Natural killer cell (primary cell): ENCODE data around the gene DUOXA1. TPM values are rescaled to one million over a fixed set of nuclear protein-coding genes. Genes with fewer than 3 reads are reported as not detected.

ENCODE experiments used
- ATAC-seq, 3 donors: fragments of 150-1000 bp in 2 of 3; fragments of 200-7000 bp in 1 of 3; cut with Tn5 transposase; 1 replicate in 1 of 3; 2 replicates in 2 of 3; pipeline ENCODE4 v1.10.0; 2021; ENCODE audit warnings: mild to moderate bottlenecking in 2 of 3, moderate library complexity in 2 of 3
- DNase-seq, 2 donors: peaks; one replicate each; pipeline versions ENCODE4 v3.0.0 to v3.0.0-alpha.2; 2013 to 2021; ENCODE audit warnings: mixed read lengths in 1 of 2
- H3K27ac ChIP-seq: one replicate; pipeline ENCODE4 v1.5.1; 2013; ENCODE audit warnings: mild to moderate bottlenecking, low read length
- H3K27me3 ChIP-seq: one replicate; pipeline ENCODE4 v1.6.1; 2013; ENCODE audit warnings: low read length; ENCODE audit not compliant: control insufficient read depth, insufficient read depth
- H3K36me3 ChIP-seq: one replicate; pipeline ENCODE4 v1.6.1; 2013; ENCODE audit warnings: low read length; ENCODE audit not compliant: control insufficient read depth, insufficient read depth
- H3K4me1 ChIP-seq: one replicate; pipeline ENCODE4 v1.6.1; 2013; ENCODE audit warnings: low read length; ENCODE audit not compliant: control insufficient read depth, insufficient read depth
- H3K4me3 ChIP-seq: one replicate; pipeline ENCODE4 v1.5.1; 2013; ENCODE audit warnings: low read length
- H3K9me3 ChIP-seq: one replicate; pipeline ENCODE4 v1.6.1; 2013; ENCODE audit warnings: low read length; ENCODE audit not compliant: control insufficient read depth, insufficient read depth
- H3K27ac Mint-ChIP-seq, 2 donors: one replicate each; pipeline ENCODE4 v1.8.0; 2022; ENCODE audit warnings: mild to moderate bottlenecking in 2 of 2, mixed read lengths in 2 of 2, moderate library complexity in 1 of 2
- H3K27me3 Mint-ChIP-seq, 2 donors: one replicate each; pipeline ENCODE4 v1.8.0; 2022; ENCODE audit warnings: low read depth in 2 of 2, mixed read lengths in 2 of 2
- H3K36me3 Mint-ChIP-seq: one replicate; pipeline ENCODE4 v1.8.0; 2022; ENCODE audit warnings: mixed read lengths
- H3K4me1 Mint-ChIP-seq, 2 donors: one replicate each; pipeline ENCODE4 v1.8.0; 2022; ENCODE audit warnings: mixed read lengths in 2 of 2
- H3K4me3 Mint-ChIP-seq: one replicate; pipeline ENCODE4 v1.8.0; 2022; ENCODE audit warnings: mild to moderate bottlenecking, moderate library complexity, mixed read lengths
- H3K9me3 Mint-ChIP-seq, 2 donors: one replicate each; pipeline ENCODE4 v1.8.0; 2022; ENCODE audit warnings: mixed read lengths in 2 of 2
- WGBS: methylation state at CpG from one replicate; pipeline ENCODE4 v1.1.7; 2013; ENCODE audit warnings: missing lambda C conversion rate; ENCODE audit not compliant: insufficient coverage; 5-methylcytosine and 5-hydroxymethylcytosine counted together
- intact Hi-C: fragments of 100-400 bp; cut with micrococcal nuclease; formaldehyde crosslinking; loops from one replicate; pipeline ENCODE4 v1.14.2; 2022
- total RNA-seq, 4 donors: library from RNA; stranded (reverse); fragments of 120-200 nt in 1 of 4; gene quantifications; one replicate each; pipeline versions ENCODE4 v1.2.3 to v1.2.4, GENCODE V29; 2013 to 2022
- TF ChIP-seq, protein P1 (sequence below): fragments of 200-600 bp; IDR thresholded peaks from one replicate; pipeline ENCODE4 v1.8.0; 2022; ENCODE audit warnings: antibody characterized with exemption

The DUOXA1 gene
- total RNA-seq, 3 donors from 2014 or later (not counting 1 experiment from before 2014, with no cell fraction given) = 0.39 to 0.40 TPM; not detected in 1

DNA sequence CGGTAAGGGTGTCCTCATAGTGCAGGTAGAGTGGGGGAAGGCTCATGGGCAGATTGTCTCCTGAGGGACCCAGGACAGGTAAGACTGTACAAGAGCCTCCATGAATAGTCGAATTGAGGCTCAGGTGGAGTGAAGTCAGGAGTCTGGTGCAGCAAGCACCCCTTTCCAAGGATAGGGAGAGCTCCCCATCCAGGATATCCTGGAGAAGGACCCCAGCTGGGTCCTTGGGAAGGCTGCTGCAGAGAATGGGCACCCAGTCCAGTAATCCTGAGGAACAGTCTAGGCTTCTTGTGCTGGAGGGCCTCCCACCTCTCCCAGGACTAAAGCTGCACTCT, 15.0 kb downstream of the DUOXA1 start:
- no peak overlapping the region for H3K4me3 ChIP-seq
- Mint-ChIP-seq H3K27ac (no peak overlapping the region), H3K36me3 (no peaks in the 10 kb centered on the region), H3K27me3 (peaks cover 73 to 76% of the 10 kb centered on the region in 2 donors), H3K9me3 (no peaks in the 10 kb centered on the region), H3K4me3 (no peak overlapping the region), H3K4me1 (peaks cover 14 to 29% of the 10 kb centered on the region in 2 donors)
- no peaks in the 10 kb centered on the region for H3K36me3 ChIP-seq
- H3K27ac ChIP-seq = no peak overlapping the region
- H3K4me1 ChIP-seq = peaks cover 31% of the 10 kb centered on the region
- H3K9me3 ChIP-seq = no peaks in the 10 kb centered on the region
- H3K27me3 ChIP-seq = peaks cover 66% of the 10 kb centered on the region
- intact Hi-C loops = no loop called here
- TF ChIP-seq, protein P1, sequence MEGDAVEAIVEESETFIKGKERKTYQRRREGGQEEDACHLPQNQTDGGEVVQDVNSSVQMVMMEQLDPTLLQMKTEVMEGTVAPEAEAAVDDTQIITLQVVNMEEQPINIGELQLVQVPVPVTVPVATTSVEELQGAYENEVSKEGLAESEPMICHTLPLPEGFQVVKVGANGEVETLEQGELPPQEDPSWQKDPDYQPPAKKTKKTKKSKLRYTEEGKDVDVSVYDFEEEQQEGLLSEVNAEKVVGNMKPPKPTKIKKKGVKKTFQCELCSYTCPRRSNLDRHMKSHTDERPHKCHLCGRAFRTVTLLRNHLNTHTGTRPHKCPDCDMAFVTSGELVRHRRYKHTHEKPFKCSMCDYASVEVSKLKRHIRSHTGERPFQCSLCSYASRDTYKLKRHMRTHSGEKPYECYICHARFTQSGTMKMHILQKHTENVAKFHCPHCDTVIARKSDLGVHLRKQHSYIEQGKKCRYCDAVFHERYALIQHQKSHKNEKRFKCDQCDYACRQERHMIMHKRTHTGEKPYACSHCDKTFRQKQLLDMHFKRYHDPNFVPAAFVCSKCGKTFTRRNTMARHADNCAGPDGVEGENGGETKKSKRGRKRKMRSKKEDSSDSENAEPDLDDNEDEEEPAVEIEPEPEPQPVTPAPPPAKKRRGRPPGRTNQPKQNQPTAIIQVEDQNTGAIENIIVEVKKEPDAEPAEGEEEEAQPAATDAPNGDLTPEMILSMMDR = no peak
- ATAC-seq = no peak
- 7% methylated on average over 2 of the region's 2 CpGs for WGBS
- no peak for DNase-seq

GRCh38 chr15:45114076-45114750, 15.5 kb downstream of the DUOXA1 start, which contains the start of the genes DUOX2 and DUOXA2:
Gene DUOX2 (minus strand): TSS chr15:45114172. CDS start chr15:45113411, 761 bp downstream.
Gene DUOXA2 (plus strand): TSS chr15:45114326. CDS start chr15:45114606, 280 bp downstream.
- no peaks in the 10 kb centered on the region for H3K36me3 Mint-ChIP-seq
- peaks cover 14 to 29% of the 10 kb centered on the region in 2 donors for H3K4me1 Mint-ChIP-seq
- H3K4me3 Mint-ChIP-seq = no peak within 1 kb of the TSS
- no peak within 1 kb of the TSS for H3K27ac Mint-ChIP-seq
- ATAC-seq = no peak
- Histone ChIP-seq H3K36me3 (no peaks in the 10 kb centered on the region), H3K9me3 (no peaks in the 10 kb centered on the region), H3K27me3 (peaks cover 66% of the 10 kb centered on the region), H3K4me1 (peaks cover 31% of the 10 kb centered on the region), H3K4me3 (no peak within 1 kb of the TSS), H3K27ac (no peak within 1 kb of the TSS)
- TF ChIP-seq, protein P1 = no peak
- peaks cover 78 to 79% of the 10 kb centered on the region in 2 donors for H3K27me3 Mint-ChIP-seq
- no peak for DNase-seq
- H3K9me3 Mint-ChIP-seq = no peaks in the 10 kb centered on the region
- 3% methylated on average over 42 of the region's 42 CpGs for WGBS
- intact Hi-C loops = no loop called here

- Mint-ChIP-seq H3K9me3 (no peaks in the 10 kb centered on the region), H3K27me3 (peaks cover 83 to 84% of the 10 kb centered on the region in 2 donors), H3K4me3 (no peak overlapping the region), H3K4me1 (peaks cover 14 to 29% of the 10 kb centered on the region in 2 donors), H3K27ac (no peak overlapping the region), H3K36me3 (no peaks in the 10 kb centered on the region)
- 6% methylated on average over 8 of the region's 14 CpGs for WGBS
- DNase-seq = no peak
- Histone ChIP-seq H3K36me3 (no peaks in the 10 kb centered on the region), H3K27me3 (peaks cover 66% of the 10 kb centered on the region), H3K9me3 (no peaks in the 10 kb centered on the region), H3K27ac (no peak overlapping the region), H3K4me1 (peaks cover 31% of the 10 kb centered on the region), H3K4me3 (no peak overlapping the region)
- ATAC-seq = no peak
- TF ChIP-seq, protein P1 = no peak
- intact Hi-C loops = no loop called here
These were observed 16.2 kb downstream of the DUOXA1 start for GRCh38 chr15:45113380-45113990.
